ENCODE data around the gene ZDHHC14.

ZDHHC14 gene

DNA sequence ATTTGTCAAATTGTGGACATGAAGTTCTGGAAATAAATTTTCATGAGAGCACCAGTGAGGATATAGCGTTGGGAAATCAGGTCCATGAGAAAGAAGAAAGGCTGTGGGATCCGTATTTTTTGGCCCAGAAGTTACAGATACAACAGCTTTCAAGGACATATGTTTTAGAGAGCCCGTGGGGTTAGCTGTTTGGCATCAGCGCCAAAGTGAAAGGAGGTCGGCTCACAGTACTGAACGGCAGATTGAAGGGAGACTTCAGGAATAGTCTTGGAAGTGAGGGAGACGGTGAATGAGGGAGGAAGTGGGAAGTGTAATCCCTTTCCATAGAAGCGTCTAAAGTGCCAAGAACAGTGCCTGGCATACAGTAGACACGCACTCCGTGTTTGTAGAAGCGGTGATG lies 31.8 kb downstream of the ZDHHC14 start:
- TF ChIP-seq, protein P1, sequence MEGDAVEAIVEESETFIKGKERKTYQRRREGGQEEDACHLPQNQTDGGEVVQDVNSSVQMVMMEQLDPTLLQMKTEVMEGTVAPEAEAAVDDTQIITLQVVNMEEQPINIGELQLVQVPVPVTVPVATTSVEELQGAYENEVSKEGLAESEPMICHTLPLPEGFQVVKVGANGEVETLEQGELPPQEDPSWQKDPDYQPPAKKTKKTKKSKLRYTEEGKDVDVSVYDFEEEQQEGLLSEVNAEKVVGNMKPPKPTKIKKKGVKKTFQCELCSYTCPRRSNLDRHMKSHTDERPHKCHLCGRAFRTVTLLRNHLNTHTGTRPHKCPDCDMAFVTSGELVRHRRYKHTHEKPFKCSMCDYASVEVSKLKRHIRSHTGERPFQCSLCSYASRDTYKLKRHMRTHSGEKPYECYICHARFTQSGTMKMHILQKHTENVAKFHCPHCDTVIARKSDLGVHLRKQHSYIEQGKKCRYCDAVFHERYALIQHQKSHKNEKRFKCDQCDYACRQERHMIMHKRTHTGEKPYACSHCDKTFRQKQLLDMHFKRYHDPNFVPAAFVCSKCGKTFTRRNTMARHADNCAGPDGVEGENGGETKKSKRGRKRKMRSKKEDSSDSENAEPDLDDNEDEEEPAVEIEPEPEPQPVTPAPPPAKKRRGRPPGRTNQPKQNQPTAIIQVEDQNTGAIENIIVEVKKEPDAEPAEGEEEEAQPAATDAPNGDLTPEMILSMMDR (IDR thresholded peaks at IDR 0.05; ENCODE audit: low read depth, low read length, missing control alignments), result no peak
- DNase-seq (ENCODE audit: extremely low read depth, low read depth), result no peak
- no peak overlapping the region for H3K4me3 ChIP-seq (replicated peaks; ENCODE audit: low read depth, low read length)

DNA sequence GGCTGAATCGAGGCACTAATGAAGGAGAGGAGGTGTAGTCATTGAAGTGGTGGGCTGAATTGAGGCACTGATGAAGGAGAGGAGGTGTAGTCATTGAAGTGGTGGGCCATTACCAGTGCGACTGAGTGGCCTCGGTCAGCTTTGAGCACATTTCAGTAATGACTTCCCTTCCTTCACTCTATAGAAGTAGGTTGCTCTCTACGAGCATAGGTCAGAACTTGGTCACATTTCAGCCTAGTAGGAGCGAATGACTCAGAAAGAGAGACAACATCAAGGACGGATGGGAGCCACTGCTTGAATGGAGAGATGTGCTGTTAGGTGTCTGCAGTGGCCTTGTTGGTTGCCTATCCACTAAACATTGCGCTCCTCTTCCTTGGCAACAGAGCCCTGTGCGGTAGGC lies 39.5 kb downstream of the ZDHHC14 start:
- TF ChIP-seq, protein P1 (IDR thresholded peaks at IDR 0.05; ENCODE audit: low read depth, low read length, missing control alignments), result no peak
- DNase-seq (ENCODE audit: extremely low read depth, low read depth), result no peak
- H3K4me3 ChIP-seq (replicated peaks; ENCODE audit: low read depth, low read length), result no peak overlapping the region

- TF ChIP-seq, protein P1 (IDR thresholded peaks at IDR 0.05; ENCODE audit: low read depth, low read length, missing control alignments), result no peak
- no peak for DNase-seq (ENCODE audit: extremely low read depth, low read depth)
- no peak overlapping the region for H3K4me3 ChIP-seq (replicated peaks; ENCODE audit: low read depth, low read length)
Measured at GRCh38 chr6:157424491-157425020, 43.6 kb downstream of the ZDHHC14 start.

GRCh38 chr6:157427969-157428368 lies 47.0 kb downstream of the ZDHHC14 start:
- DNase-seq (ENCODE audit: extremely low read depth, low read depth), result no peak
- TF ChIP-seq, protein P1 (IDR thresholded peaks at IDR 0.05; ENCODE audit: low read depth, low read length, missing control alignments), result no peak
- no peak overlapping the region for H3K4me3 ChIP-seq (replicated peaks; ENCODE audit: low read depth, low read length)

DNA sequence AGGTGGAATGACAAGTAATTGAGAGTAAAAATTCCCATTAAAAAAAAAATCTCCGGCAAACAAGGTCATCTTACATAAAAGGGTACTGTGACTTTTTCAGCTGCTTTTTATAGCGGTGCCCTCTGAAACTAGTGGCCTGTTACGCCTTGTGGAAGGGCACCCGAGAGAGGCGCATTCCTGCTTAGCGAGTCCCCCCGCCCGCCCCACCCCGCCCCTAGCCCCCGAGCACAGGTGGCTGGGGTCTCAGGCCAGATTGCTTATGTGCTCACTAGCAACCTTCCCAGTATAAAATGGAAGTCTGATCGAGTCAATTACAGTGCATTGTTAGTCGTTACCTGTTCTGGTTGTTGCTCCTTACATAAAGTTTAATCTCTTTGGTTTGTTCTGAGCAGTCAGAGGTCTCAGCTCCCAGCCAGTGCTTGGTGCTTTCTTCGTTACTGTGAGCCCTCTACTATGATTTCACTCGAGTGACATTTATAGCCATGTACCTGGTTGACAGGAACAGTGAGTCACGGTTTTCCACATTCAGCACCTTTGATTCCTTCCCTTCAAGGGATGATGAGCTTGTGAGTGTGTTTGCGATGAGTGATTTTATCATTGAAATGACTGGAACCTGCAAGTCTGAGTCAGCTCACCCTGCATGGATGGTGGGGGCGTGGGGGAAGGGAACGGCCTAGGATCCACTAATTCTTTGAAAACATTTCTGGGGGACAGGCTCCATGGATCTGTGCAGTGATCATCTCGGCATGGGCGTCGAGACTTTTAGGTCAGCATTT lies 47.6 kb downstream of the ZDHHC14 start:
- no peak overlapping the region for H3K4me3 ChIP-seq (replicated peaks; ENCODE audit: low read depth, low read length)
- TF ChIP-seq, protein P1 (IDR thresholded peaks at IDR 0.05; ENCODE audit: low read depth, low read length, missing control alignments), result no peak
- DNase-seq (ENCODE audit: extremely low read depth, low read depth), result no peak

- TF ChIP-seq, protein P1 (IDR thresholded peaks at IDR 0.05; ENCODE audit: low read depth, low read length, missing control alignments), result no peak
- no peak overlapping the region for H3K4me3 ChIP-seq (replicated peaks; ENCODE audit: low read depth, low read length)
- no peak for DNase-seq (ENCODE audit: extremely low read depth, low read depth)
Measured at GRCh38 chr6:157429248-157429647, 48.3 kb downstream of the ZDHHC14 start.

Data from HFF-Myc (cell line).